Left kidney (tissue), 2 donors: ENCODE results near the gene RECQL5. TPM values are rescaled to one million over a fixed set of nuclear protein-coding genes. Genes with fewer than 3 reads are reported as not detected.

Experiments
- DNase-seq: peaks from one replicate; pipeline ENCODE4 v3.0.0-alpha.2; 2013
- polyA plus RNA-seq: library from polyadenylated mRNA; unstranded; fragments of 120-200 nt; gene quantifications from one replicate; pipeline ENCODE4 v1.2.1, GENCODE V29; 2013; ENCODE audit not compliant: insufficient read length

Gene RECQL5
- polyA plus RNA-seq, 1 donor, result 45.4 TPM

GRCh38 chr17:75689441-75689873, 22.5 kb upstream of the RECQL5 start:
- no peak for DNase-seq

GRCh38 chr17:75688209-75688825, 21.4 kb upstream of the RECQL5 start:
- DNase-seq, result no peak

GRCh38 chr17:75685499-75685898, 18.5 kb upstream of the RECQL5 start:
- DNase-seq, result no peak

GRCh38 chr17:75684924-75685323, 18.0 kb upstream of the RECQL5 start:
- no peak for DNase-seq

GRCh38 chr17:75684249-75684648, 17.3 kb upstream of the RECQL5 start:
- DNase-seq, result no peak

- no peak for DNase-seq
These were observed 16.6 kb upstream of the RECQL5 start for GRCh38 chr17:75683583-75683982.

GRCh38 chr17:75681289-75681688, 14.3 kb upstream of the RECQL5 start:
- no peak for DNase-seq

GRCh38 chr17:75680431-75680830, 13.5 kb upstream of the RECQL5 start:
- no peak for DNase-seq

GRCh38 chr17:75679706-75680211, 12.8 kb upstream of the RECQL5 start:
- no peak for DNase-seq

GRCh38 chr17:75676461-75676860, 9.5 kb upstream of the RECQL5 start:
- no peak for DNase-seq

GRCh38 chr17:75673487-75673886, 6.5 kb upstream of the RECQL5 start:
- no peak for DNase-seq

- DNase-seq, result no peak
These were observed 5.1 kb upstream of the RECQL5 start for GRCh38 chr17:75672011-75672410.

- no peak for DNase-seq
These were observed 3.9 kb upstream of the RECQL5 start for GRCh38 chr17:75670868-75671267.

- no peak for DNase-seq
These were observed 1.5 kb upstream of the RECQL5 start for GRCh38 chr17:75668489-75668888.

GRCh38 chr17:75667825-75668224, 871 bp upstream of the RECQL5 start:
- DNase-seq, result no peak

- DNase-seq, result no peak
These were observed 973 bp downstream of the RECQL5 start for GRCh38 chr17:75665981-75666380.

- DNase-seq, result no peak
These were observed 2.8 kb downstream of the RECQL5 start for GRCh38 chr17:75664099-75664549.

GRCh38 chr17:75662511-75662910, 4.4 kb downstream of the RECQL5 start:
- no peak for DNase-seq

- DNase-seq, result no peak
These were observed 5.4 kb downstream of the RECQL5 start for GRCh38 chr17:75661531-75661930.

GRCh38 chr17:75658237-75658636, 8.7 kb downstream of the RECQL5 start:
- DNase-seq, result no peak

- no peak for DNase-seq
These were observed 12.8 kb downstream of the RECQL5 start for GRCh38 chr17:75654176-75654575.

- no peak for DNase-seq
These were observed 13.9 kb downstream of the RECQL5 start for GRCh38 chr17:75652934-75653549.

GRCh38 chr17:75652341-75652740, 14.6 kb downstream of the RECQL5 start:
- no peak for DNase-seq

- DNase-seq, result no peak
These were observed 16.1 kb downstream of the RECQL5 start for GRCh38 chr17:75650874-75651273.
